Lower leg skin (tissue), 3 donors: ENCODE measurements around the gene CNRIP1.

Experiments
- CTCF ChIP-seq, 3 donors: fragments of 450-650 bp; IDR thresholded peaks; one replicate each; pipeline ENCODE4 v1.5.1; 2016; ENCODE audit warnings: antibody characterized with exemption in 3 of 3, mild to moderate bottlenecking in 3 of 3, moderate library complexity in 2 of 3
- POLR2A ChIP-seq, 2 donors: fragments of 450-650 bp; IDR thresholded peaks; one replicate each; pipeline ENCODE4 v1.6.1; 2016 to 2017; ENCODE audit warnings: antibody characterized with exemption in 2 of 2, mild to moderate bottlenecking in 1 of 2, moderate library complexity in 1 of 2

- TF ChIP-seq CTCF (IDR thresholded peaks at IDR 0.05) = no peak
- TF ChIP-seq POLR2A (IDR thresholded peaks at IDR 0.05) = no peak
Observed at GRCh38 chr2:68342470-68342869, 22.7 kb upstream of the CNRIP1 start.
